Upper lobe of right lung (tissue), 1 donor: ENCODE results near the gene ZNF674. TPM values are rescaled to one million over a fixed set of nuclear protein-coding genes. Genes with fewer than 3 reads are reported as not detected.
A peak's percentile ranks its signal among the peaks of the same experiment; 100 is the strongest.
"Not testable (repeated sequence)": the region's sequence is repeated elsewhere in the genome, so short reads cannot be mapped to it uniquely, and the experiment has no call there.

Experiments
- ATAC-seq: fragments of 200-7000 bp; cut with Tn5 transposase; one replicate; pipeline ENCODE4 v1.9.1; 2020; ENCODE audit warnings: mild to moderate bottlenecking, moderate library complexity
- DNase-seq: peaks from one replicate; pipeline ENCODE4 v3.0.0-alpha.2; 2020
- H3K27ac ChIP-seq: fragments of 200-600 bp; one replicate; pipeline ENCODE4 v1.8.0; 2022
- H3K27me3 ChIP-seq: fragments of 200-600 bp; one replicate; pipeline ENCODE4 v1.8.0; 2022; ENCODE audit warnings: mild to moderate bottlenecking
- H3K36me3 ChIP-seq: fragments of 200-600 bp; one replicate; pipeline ENCODE4 v1.8.0; 2022
- H3K4me1 ChIP-seq: fragments of 200-600 bp; one replicate; pipeline ENCODE4 v1.8.0; 2022
- H3K4me3 ChIP-seq: fragments of 200-600 bp; one replicate; pipeline ENCODE4 v1.8.0; 2022; ENCODE audit warnings: mild to moderate bottlenecking
- H3K9me3 ChIP-seq: fragments of 200-600 bp; one replicate; pipeline ENCODE4 v1.8.0; 2022
- intact Hi-C: fragments of 100-400 bp; cut with DNase I; formaldehyde crosslinking; loops from one replicate; pipeline ENCODE4 v1.11.0; 2022
- total RNA-seq: library from RNA; stranded (reverse); fragmentation: NEBNext Ultra II Directional; extraction: Animal tissue kit (Norgen Biotek cat#: 25700); gene quantifications from one replicate; pipeline ENCODE4 v1.2.1, GENCODE V29; 2021
- TF ChIP-seq, protein P1 (sequence below): fragments of 200-600 bp; IDR thresholded peaks from one replicate; pipeline ENCODE4 v1.8.0; 2022; ENCODE audit warnings: antibody characterized with exemption
- donor health status: DM: no; HTN: yes; CAD: no; lungs with severe emphysema.

ZNF674 gene
- total RNA-seq, 1 donor from 2014 or later = 5.9 TPM

GRCh38 chrX:46477435-46477834, 67.8 kb downstream of the ZNF674 start:
- no peaks in the 10 kb centered on the region for H3K9me3 ChIP-seq
- no peak for ATAC-seq
- intact Hi-C loops = no loop called here
- no peak overlapping the region for H3K27ac ChIP-seq
- peaks cover 3% of the 10 kb centered on the region for H3K36me3 ChIP-seq
- TF ChIP-seq, protein P1, sequence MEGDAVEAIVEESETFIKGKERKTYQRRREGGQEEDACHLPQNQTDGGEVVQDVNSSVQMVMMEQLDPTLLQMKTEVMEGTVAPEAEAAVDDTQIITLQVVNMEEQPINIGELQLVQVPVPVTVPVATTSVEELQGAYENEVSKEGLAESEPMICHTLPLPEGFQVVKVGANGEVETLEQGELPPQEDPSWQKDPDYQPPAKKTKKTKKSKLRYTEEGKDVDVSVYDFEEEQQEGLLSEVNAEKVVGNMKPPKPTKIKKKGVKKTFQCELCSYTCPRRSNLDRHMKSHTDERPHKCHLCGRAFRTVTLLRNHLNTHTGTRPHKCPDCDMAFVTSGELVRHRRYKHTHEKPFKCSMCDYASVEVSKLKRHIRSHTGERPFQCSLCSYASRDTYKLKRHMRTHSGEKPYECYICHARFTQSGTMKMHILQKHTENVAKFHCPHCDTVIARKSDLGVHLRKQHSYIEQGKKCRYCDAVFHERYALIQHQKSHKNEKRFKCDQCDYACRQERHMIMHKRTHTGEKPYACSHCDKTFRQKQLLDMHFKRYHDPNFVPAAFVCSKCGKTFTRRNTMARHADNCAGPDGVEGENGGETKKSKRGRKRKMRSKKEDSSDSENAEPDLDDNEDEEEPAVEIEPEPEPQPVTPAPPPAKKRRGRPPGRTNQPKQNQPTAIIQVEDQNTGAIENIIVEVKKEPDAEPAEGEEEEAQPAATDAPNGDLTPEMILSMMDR = no peak
- H3K4me3 ChIP-seq = no peak overlapping the region
- no peak for DNase-seq
- H3K27me3 ChIP-seq = no peaks in the 10 kb centered on the region
- H3K4me1 ChIP-seq = no peaks in the 10 kb centered on the region

- intact Hi-C loops = no loop called here
- Histone ChIP-seq H3K27ac (no peak overlapping the region), H3K36me3 (peaks cover 5% of the 10 kb centered on the region), H3K4me3 (no peak overlapping the region), H3K4me1 (no peaks in the 10 kb centered on the region), H3K9me3 (no peaks in the 10 kb centered on the region), H3K27me3 (no peaks in the 10 kb centered on the region)
- TF ChIP-seq, protein P1 = no peak
- ATAC-seq = no peak
- no peak for DNase-seq
These were observed 80.0 kb downstream of the ZNF674 start for GRCh38 chrX:46465203-46465602.

GRCh38 chrX:46463682-46464081, 81.5 kb downstream of the ZNF674 start:
- Histone ChIP-seq H3K27me3 (no peaks in the 10 kb centered on the region), H3K36me3 (peaks cover 5% of the 10 kb centered on the region), H3K27ac (no peak overlapping the region), H3K4me3 (no peak overlapping the region), H3K9me3 (no peaks in the 10 kb centered on the region), H3K4me1 (no peaks in the 10 kb centered on the region)
- no peak for DNase-seq
- intact Hi-C loops = no loop called here
- ATAC-seq = no peak
- TF ChIP-seq, protein P1 = no peak

DNA sequence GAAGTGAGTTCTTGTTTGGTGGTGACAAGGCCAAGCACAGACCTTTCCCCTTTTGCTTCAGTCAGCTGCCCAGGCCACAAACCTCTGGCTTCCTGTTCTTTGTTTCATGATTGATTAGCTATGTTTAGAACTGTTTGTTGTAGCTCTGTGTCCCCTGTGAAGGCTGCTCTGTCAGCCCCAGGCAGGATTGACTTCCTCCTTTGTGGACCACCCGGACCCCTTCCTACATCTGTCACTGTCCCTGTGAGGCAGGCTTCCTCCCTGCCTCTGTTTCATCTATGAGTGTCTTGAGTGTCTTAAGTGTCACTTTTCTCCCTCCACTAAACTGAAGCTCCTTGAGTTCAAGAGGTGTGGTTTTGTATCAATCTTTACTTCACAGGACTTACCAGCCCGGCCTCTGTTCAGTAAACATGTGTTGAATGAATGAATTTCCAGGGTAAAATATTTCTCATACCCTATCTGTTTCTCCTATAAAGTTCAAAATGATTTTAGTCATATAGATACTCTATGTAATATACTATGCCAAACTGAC, 83.5 kb downstream of the ZNF674 start:
- Histone ChIP-seq H3K4me1 (no peaks in the 10 kb centered on the region), H3K27me3 (no peaks in the 10 kb centered on the region), H3K27ac (no peak overlapping the region), H3K9me3 (no peaks in the 10 kb centered on the region), H3K36me3 (peaks cover 5% of the 10 kb centered on the region), H3K4me3 (no peak overlapping the region)
- no peak for DNase-seq
- TF ChIP-seq, protein P1 = no peak
- intact Hi-C loops = no loop called here
- peak; percentile 45 for ATAC-seq

DNA sequence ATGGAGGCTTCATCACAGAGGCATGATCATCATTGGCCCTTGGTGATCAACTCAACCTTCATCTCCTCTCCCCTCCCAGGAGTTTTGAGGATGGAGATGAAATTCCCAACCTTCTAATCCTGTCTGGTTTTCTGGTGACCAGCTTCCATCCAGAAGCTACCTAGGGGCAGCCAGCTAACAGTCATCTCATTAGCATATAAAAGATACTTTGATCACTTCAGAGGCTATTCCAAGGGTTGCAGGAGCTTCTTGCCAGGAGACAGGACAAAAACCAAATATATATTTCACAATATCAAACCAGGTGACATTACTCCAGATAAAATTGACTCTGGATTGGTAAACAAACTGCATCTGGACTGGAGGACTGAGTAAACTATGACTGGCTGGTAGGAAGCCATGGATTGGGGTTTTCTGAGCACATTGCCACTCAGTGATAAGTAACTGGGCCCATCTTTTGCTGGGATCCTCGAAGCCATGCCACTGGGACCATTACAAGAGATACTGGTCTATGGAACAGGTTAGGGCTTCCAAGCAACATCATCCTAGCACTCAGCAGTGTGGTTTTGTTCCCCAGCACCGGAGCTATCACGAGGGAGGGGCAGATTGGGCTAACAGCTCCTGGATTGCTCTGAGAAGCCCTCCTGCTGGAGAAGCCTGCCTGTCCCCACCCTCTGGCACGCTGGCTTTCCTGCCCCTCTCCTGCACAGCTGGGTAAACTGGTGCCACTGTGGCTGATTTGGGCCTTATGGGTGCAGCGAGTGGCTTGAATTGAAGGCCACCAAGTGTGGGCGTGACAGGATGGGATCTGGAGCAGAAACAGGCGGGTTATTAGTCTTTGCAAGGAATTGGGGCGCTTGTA, 84.2 kb downstream of the ZNF674 start:
- H3K36me3 ChIP-seq, ATAC-seq, DNase-seq, H3K27me3 ChIP-seq, intact Hi-C loops, H3K9me3 ChIP-seq, H3K4me3 ChIP-seq, H3K4me1 ChIP-seq, H3K27ac ChIP-seq: not testable (repeated sequence)

DNA sequence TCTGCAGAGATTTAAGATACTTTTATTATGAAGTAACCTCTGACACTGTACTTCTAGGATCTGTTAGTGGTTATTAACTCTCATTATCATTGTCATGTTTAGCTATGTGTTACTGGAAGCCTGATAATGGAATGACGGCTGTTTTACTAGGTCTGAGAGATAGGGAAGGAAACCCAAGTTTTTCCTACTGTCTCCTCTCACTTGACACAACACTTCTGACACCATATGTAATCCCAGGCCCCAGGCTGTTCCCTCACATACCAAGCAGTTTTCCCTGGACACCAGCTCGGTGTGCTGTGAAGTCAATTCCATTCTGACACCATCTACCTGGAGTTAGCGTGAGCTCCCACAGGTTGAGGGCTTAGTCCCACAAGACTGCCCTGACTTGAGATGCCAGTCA, 85.6 kb downstream of the ZNF674 start:
- ATAC-seq = no peak
- Histone ChIP-seq H3K4me1 (no peaks in the 10 kb centered on the region), H3K36me3 (no peaks in the 10 kb centered on the region), H3K27me3 (no peaks in the 10 kb centered on the region), H3K4me3 (no peak overlapping the region), H3K9me3 (no peaks in the 10 kb centered on the region), H3K27ac (no peak overlapping the region)
- TF ChIP-seq, protein P1 = no peak
- no peak for DNase-seq
- intact Hi-C loops = no loop called here
